NCI-H2107 (cell line): ENCODE measurements around the gene LPGAT1.

ENCODE experiments used
- DNase-seq: peaks from one replicate; lab custom pipeline; 2025; lab: John Stamatoyannopoulos, UW

The LPGAT1 gene

DNA sequence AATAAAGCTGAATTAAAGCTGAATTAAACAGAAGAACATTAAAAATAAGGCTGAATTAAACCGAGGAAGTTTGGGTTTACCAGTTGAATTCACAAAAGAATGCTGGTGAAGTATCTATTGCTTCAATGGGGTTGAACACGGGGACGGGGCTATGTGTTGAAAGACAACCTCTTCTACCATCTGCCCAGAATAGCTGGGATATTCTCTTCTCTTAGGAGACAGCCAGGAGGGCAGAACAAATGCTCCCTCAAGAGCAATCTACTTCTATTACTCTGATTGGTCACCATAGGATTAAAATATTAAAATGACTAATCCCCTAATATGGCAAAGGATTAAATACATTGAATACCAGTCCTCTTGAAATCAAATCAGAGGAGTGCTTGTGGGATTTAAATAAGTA, 68.4 kb downstream of the LPGAT1 start:
- no peak for DNase-seq

DNA sequence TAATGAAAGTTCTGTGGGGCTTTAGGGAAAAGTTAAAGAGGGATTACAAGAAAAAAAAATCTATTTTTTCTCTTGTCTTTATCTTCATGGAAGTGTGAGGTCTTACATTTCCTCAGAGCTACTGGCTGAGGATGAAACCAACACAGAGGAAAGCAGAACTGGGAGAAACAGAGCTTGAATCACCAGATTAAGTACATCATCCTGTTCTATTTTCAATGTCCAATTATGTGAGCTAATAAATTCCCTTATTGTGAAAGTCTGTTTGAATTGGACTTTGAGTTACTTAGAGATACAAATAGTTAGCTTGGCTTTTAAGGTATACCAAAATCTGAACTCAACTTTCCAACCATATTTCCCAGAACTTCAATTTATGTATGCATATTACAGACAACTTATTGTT, 69.2 kb downstream of the LPGAT1 start:
- DNase-seq, result no peak

DNA sequence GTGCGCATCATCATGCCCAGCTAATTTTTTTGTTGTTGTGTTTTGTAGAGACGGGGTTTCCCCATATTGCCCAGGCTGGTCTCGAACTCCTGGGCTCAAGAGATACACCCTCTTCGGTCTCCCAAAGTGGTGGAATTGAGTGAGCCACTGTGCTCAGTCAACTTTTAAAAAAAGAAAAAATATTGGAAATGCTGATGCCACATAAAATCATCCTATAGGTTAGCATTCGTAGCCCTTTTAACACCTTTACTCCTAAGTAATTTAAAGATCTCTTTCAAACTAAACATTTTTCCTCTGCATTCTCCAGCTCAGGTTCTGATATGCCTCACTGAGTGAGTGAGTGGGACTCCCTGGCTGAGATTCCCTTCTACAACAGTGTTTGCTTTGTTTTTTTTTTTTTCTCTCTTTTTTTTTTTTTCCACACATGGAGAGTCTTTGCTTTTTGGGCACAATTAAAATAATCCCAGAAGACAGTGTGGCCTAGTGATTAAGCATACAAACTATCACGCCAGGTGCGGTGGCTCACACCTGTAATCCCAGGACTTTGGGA, 74.0 kb downstream of the LPGAT1 start:
- DNase-seq, result no peak

DNA sequence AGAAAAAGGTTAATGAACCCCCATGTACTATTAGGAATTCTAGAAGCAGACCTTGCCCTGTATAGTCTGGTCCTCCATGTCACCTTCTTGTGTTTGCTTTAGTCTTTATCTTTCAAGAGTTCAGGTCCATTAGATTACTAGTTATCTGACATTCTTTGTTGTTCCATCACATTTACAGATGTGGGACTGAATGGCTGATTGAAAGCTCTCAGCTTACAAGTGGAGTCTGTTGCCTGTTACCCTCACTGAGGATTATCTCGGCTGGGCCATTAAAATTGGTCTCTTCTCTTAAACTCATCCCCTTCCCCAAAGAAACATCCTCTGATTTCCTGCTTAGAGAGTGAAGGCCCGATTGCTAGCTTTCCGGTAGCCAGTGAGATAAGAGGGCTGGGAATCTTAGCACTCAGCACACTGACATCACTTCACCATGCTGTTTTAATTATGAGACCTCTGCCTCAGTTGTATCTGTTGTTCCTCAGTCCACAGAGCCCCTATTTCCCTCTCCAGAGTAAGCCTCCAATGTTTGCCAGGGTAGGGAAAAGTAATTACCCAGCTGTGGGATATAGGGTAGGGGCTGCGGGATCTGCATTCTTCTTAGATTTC, 76.8 kb downstream of the LPGAT1 start:
- DNase-seq, result no peak

DNA sequence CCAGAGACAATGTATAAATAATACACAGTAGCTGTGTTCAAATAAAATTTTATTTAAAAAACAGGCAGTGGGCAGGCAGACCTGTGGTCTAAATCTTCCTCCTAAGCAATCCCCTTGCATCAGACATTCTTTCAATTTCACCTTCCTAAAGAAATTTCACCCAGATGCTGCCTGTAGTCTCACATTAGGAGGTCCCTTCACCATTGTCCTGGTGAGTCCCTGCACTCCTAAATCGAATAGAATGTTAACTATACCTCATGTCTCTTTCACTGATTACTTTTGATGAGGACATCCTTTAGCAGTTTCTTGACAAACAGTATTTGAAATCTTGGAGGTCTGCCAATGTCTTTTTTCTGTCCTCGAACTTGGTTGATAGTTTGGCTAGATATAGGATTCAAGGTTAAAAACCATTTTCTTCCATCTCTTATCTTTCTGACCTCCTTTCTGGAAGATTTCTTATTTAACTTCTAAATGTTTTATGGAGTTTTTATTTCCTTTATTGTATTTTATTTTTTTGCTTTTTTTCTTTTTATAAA, 77.5 kb downstream of the LPGAT1 start:
- no peak for DNase-seq

DNA sequence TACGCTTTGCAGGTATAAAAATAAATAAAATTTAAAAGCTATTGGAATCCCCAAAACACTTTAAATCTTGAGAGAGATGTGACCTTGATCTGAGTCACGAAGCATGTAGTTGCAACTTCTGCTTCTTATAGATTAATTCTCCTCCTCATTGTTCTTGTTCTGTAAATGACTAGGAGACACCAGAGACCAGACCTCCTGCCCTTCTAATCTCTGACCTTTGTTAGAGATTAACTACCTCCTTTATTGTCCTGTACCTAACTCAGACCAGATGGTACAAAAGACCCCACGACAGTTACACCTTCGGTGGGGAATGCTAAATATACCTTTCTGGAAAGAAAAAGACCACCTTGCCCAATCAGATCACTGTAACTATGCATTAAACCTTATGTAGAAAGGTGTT, 78.2 kb downstream of the LPGAT1 start:
- no peak for DNase-seq

DNA sequence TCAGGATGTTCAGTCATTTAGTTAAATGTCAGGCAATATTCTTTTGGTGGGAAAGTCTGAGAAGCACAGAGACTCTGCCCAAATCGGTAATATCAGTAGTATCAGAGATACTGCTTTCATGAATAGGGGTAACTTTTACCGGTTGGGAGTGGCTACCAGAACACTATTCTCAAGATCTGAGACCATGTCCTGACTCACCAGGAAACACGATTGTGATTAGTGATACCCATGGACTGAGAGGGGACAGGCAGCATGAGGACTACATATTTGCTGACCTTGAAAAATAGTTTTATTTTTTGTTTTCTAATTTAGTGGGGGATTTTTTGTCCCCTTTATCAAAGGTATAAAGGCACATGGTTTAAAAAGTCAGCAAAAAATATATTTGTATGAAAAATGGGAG, 79.1 kb downstream of the LPGAT1 start:
- DNase-seq, result no peak

DNA sequence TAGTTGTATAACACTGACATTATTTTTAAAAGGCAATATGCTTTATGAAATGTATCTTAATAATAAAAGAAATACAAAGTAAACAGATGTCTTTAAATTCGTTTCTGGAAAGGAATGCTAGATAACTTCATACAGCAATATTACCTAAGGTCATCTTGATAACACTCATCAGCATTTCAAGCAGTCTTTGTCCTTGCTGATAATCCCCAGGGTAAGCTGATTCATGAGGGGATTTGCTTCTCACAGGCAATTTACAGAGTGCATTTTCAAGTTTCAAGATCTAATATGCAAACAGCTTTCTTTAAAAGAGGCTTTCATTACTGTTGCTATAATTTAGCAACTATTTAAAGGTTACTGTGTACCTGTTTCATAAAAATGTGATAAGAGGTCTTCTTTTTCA, 80.0 kb downstream of the LPGAT1 start:
- no peak for DNase-seq

DNA sequence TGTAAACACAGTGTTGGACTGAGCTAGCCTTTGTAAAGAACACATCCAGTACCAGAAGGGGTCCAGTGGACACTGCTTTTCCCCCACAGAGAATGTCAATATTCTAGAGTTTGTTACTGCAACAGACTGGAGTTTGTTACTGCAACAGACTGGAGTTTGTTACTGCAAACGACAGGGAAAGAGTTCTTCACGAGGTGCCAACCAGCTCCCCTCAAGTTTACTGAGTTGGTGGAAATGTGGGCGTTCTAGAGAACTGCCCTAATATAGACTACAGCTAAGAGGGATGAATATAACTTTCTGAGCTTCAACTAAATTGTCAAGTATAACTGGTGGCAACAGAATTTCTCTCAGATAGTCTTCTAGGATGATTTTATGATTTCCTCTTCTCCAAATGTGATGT, 81.3 kb downstream of the LPGAT1 start:
- no peak for DNase-seq

DNA sequence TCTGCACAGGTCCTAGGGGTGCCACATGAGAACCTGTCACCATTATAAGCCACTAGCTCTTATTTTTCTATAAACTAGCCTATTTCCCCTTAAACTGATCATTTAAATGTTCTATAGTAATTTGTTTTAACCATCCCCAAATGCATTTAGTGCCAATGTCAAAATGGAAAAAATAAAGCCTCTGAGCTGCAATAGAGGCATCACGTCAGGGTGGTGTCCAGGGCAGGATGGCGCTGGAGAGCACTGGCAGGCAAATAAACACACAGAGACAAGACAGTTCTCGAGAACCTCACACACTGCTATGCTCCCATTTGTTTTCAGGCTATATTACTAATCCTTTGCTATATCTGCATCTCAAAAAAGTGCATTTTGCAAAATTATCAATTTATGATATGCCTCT, 81.8 kb downstream of the LPGAT1 start:
- DNase-seq, result no peak

DNA sequence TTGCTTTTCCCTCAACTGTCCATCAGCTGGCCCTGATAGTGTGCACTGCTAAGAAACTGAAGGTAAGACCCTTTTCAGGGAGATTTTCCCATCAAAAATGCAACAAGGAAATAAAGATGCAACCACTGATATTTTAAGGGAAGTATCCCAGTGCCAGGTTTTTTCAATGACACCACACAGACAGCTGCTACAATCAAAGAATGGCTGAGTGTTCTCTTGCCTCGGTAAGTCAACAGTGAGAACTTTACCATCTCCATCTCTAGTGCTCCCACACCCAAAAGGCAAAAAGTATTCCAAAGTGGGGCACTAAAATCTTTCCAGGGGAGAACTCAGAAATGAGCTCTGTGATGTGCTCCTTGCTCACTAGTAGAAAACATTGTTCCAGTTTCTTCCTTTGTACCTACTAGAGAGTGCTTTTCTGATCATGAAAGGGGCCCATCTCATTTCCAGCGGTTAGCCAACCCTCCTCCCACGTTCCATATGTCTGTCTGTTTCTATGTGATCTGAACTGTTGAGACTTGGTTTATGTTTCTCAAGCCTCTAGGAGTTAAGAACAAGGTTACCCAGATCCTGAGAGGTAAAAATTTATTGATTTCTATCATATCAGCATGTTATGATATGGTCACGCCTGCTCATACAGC, 87.6 kb downstream of the LPGAT1 start:
- DNase-seq, result no peak

DNA sequence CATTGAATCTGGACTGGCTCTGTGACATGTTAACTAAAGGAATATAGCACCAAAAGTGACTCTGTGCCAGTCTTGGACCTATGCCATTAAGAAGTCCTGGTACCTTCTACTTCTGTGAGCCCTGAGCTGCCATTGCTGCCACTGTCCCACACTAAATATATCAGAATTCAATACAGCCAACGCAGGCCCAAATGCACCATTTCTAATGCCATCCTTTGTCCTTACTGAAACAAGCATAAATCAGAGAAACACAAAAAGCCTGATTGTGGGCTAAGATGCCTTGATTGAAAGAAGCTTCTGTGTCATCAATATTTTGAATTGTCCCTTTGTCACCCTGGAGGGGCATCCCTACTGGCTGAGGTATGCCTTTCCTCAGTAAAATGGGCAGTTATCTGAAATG, 88.3 kb downstream of the LPGAT1 start:
- DNase-seq, result no peak

DNA sequence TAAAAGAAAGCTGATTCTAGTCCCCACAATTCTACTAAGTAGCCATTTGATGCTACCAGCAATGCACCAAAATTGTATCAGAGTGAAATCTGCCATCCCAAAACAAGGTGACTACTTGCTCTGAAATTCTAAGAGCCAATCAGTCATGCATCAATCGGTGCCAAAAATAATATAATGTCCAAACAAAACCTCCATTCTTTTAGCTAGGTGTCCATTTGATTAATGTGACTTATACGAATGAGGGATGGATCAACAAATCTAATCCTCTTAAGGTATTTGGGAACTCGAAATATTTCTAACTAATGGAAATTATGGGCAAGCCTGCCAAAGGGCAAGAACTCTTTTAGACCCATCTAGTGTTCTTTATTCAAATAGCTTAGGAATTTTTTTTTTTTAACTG, 88.8 kb downstream of the LPGAT1 start:
- no peak for DNase-seq

DNA sequence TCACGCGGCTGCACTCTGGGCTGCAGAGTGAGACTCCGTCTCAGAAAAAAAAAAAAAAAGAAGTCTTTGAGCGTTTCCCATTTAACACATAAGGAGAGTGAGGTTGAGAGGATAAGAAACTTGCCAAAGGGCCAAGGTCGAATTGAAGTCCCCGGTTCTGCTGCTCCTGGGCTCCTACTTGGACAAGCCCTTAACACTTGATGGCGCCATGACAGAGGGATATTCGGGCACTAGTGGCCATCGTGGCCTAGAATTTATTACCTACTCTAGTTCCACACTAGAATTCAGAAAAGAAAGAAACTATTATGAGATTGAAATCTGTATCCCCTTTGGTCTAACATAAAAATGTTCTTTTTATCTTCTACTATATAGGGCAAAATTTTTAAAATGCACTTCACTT, 89.4 kb downstream of the LPGAT1 start:
- DNase-seq, result no peak

DNA sequence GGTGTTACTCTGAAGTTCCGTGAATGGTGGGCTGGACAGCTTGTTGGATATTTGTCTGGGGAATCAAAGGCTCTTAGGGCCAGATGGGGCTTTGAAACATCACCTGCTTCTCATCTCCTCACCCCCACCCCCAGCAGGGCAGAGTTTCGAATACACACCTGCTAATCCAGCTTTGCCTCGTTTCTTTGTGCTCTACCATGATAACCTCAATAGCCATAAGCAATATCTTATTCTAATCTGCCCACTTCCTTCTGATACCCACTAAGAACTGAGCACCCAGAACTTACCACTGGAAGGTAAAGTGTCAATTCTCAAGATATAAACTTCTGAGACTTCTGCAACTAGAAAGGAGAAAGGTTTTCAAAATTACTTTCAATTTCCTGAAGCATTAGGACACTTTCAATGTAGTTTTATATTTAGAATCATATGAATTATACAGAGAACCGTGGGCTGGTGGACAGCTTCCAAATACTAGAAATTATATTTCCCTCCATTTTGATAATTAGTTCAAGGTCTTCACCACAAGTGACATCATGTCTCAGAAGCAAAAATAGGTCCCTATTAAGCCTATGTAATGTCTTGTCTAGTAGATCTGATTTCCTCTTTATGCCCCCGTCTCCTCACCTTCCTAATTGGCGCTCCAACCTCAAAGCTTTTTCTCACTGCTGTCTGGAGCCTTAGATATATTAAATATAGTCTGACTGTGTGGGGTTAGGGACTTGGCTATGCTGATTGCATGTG, 90.7 kb downstream of the LPGAT1 start:
- DNase-seq, result no peak

DNA sequence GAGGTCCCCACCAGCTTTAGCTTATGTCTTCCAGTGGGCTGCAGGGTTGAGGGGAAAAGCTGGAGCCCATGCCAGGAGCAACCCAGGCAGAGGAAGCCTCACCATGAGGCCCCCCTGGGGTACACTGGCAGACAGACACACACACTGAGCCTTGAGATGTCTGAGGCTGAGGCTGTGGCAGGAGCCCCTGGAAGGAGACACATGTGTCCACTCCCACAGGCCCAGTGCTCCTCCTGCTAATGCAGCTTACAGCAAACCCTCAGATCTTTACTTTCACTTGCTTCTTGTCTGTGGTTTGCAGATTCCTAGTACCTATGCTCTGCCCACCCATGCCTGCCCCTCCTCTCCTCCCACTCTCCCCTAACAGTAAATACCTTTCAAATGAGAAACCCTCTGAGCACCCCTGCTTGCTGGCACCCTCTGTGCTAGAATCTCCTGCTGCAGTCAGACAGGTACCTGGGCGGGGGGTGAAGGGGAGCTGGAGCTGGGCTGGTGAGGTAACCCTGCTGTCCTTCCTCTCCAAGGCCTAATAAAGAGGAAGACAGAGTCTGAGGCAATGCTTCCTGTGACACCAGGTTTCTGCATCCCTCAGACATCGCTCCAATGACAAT, 91.8 kb downstream of the LPGAT1 start:
- DNase-seq, result no peak

DNA sequence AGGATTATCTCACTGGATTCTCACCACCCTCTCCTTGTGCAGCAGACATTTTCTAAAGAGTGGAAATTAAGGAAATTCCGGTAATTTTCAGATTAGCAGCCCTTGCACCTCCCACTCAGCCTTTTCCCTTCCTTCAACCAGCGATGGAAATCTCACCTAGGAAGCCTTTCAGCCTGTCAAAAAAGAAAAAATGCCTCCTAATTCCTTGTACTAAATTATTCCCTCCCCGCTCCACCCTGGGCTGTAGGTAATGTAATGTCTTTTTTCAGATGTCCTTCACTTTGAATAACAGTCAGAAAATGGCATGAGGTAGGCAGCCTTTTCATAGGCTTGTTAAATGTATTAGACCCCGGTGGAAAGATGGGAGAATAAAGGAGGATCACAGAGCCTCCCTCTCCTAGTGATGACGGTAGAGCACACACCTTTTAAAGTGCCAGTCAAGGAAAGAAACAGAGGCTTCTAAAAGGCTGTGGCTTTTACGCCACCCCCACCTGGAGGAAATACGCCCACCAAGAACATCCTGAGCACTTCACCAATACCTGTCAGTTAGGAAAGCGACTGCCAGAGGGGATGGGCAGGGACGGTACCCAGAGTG, 92.4 kb downstream of the LPGAT1 start:
- no peak for DNase-seq

DNA sequence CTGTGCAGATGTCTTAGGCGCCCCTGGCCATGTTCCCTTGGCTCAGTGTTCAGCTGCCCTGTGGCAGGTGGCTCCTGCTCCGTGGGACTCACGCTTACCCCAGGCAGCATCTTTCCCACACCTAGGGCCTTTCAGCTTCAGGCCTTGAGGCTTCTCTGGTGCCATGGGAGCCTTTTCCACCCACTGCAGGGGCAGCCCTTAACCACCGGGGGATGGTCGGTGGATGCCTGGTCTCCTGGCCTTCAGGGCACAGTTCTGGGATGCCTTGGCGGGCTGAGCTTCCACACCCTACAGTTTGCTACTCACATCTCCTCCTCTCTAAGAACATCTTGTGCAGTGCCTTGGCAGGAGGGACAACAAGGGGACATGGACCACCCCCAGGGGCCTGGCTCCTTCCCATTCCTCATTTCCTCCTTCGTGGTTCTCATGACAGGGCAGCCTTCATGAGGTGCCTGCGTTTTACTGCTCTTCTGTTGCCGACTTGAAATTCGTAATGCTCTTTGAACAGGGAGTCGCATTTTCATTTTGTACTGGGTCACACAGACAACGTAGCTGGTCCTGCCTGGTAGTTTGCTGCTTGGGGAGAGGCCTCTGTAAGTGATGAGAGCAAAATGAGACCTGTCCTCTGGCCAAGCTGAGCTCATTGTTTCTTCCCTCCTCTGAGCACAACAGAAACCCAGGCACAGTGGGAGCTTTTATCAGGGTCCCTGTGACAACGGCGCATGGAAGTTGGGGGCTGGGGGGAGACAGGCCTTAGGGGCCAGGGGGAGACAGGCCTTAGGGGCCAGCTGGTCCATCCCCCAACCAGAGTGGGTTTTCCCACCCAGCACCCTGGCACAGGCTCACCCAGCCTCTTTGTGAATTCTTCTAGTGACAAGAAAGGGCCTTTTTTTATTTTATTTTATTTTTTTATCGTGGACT, 93.2 kb downstream of the LPGAT1 start:
- no peak for DNase-seq

DNA sequence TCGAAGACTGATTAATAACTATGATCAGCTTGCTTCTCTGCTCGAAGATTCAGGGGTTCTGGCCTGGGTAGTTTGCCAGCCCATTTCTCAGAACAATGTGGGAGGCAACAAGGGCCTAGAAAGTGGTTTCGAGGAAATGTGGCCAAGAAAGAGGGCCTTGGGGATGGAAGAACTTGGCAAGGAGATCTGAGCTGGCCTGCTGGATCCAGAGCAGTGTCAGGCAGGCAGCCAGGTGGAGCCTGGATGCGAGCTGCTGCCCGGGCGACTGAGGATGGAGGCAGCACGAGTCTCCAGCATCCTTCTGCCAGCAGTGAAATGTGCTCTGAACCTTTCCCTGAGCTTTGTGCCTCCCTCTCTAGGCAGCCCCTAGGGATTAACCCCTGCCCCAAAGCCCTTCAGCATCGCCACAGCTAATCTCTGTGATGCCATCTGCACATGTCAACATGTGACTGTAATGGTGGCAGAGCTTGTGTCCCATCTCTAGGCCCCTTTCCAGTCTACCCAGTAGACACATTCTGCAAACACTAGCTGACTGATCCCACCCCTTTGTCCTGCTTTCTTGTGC, 94.1 kb downstream of the LPGAT1 start:
- no peak for DNase-seq
